ENCODE data around the gene ESRRB.

DNA sequence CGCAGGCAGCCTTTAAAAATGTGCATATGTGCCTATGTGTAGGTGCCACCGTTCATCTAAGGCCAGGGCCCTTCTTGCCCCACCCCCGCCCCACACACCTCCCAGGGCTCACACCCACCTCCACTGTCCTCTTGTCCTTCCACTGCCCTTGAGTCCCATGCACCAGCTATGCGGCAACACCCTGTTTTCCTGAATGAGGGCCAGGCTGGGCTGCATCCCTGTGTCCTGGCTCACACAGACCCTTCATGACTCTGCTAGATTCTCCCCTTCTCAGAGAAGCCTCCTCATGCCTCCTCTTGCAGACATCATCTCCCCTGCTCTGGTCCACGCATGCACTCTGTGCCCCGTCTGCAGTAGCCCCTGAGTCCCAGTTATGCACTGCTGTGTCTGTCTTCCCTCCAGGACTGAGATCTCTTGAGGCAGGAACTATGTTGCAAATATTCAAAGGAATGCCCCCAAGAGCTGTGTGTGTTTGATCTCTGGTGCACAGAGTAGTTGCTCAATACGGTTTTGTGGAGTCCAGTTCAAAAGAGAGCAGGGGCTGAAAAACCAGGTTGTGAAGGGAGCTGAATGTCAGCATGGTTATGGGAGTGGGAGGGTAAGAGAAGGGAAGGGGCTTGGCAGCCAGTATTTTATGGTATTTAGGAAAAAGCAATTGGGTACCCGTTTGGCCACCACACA, 47.3 kb upstream of the ESRRB start:
- TF ChIP-seq, protein P1, sequence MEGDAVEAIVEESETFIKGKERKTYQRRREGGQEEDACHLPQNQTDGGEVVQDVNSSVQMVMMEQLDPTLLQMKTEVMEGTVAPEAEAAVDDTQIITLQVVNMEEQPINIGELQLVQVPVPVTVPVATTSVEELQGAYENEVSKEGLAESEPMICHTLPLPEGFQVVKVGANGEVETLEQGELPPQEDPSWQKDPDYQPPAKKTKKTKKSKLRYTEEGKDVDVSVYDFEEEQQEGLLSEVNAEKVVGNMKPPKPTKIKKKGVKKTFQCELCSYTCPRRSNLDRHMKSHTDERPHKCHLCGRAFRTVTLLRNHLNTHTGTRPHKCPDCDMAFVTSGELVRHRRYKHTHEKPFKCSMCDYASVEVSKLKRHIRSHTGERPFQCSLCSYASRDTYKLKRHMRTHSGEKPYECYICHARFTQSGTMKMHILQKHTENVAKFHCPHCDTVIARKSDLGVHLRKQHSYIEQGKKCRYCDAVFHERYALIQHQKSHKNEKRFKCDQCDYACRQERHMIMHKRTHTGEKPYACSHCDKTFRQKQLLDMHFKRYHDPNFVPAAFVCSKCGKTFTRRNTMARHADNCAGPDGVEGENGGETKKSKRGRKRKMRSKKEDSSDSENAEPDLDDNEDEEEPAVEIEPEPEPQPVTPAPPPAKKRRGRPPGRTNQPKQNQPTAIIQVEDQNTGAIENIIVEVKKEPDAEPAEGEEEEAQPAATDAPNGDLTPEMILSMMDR (IDR thresholded peaks at IDR 0.05) = no peak
- no peak for TF ChIP-seq ZFX (IDR thresholded peaks at IDR 0.05; ENCODE audit: borderline replicate concordance)
